ENCODE results near the gene CYP2D6.

- TF ChIP-seq CTCF (IDR thresholded peaks at IDR 0.05; ENCODE audit: insufficient read depth, low read depth, low read length) (no peak), EZH2 (IDR thresholded peaks at IDR 0.05; ENCODE audit: insufficient read depth, low read length) (no peak)
These were observed 21.5 kb upstream of the CYP2D6 start for GRCh38 chr22:42151924-42152635.

Data from astrocyte (in vitro differentiated cells and primary cell).